CD14-positive monocyte (primary cell): ENCODE measurements around the gene RNPS1. TPM values are rescaled to one million over a fixed set of nuclear protein-coding genes. Genes with fewer than 3 reads are reported as not detected.

Experiments used
- DNase-seq, 3 donors: peaks; one replicate each; pipeline ENCODE4 v3.0.0-alpha.2; 2011 to 2022
- H2AFZ ChIP-seq: 2 replicates; pipeline ENCODE4 v1.6.0; 2012; ENCODE audit warnings: mild to moderate bottlenecking, low read depth, low read length, inconsistent platforms; ENCODE audit not compliant: insufficient read depth, poor library complexity, severe bottlenecking
- H3K27ac ChIP-seq, 2 donors: 1 replicate in 1 of 2; 2 replicates in 1 of 2; pipeline ENCODE4 v1.5.1; 2012 to 2013; ENCODE audit warnings: low read length in 2 of 2, control low read depth in 1 of 2, inconsistent platforms in 1 of 2, low read depth in 1 of 2, mild to moderate bottlenecking in 1 of 2
- H3K27me3 ChIP-seq, 2 donors: one replicate each; pipeline versions ENCODE4 v1.6.0 to v1.6.1; 2011 to 2013; ENCODE audit warnings: low read length in 2 of 2; ENCODE audit not compliant: control insufficient read depth in 2 of 2, insufficient read depth in 2 of 2
- H3K36me3 ChIP-seq, 2 donors: replicated peaks in 1 of 2; 1 replicate in 1 of 2; 2 replicates in 1 of 2; pipeline versions ENCODE4 v1.5.1 to v1.6.1; 2012 to 2013; ENCODE audit warnings: low read length in 2 of 2, control low read depth in 1 of 2, inconsistent platforms in 1 of 2, mild to moderate bottlenecking in 1 of 2; ENCODE audit not compliant: insufficient read depth in 2 of 2, control insufficient read depth in 1 of 2
- H3K4me1 ChIP-seq, 2 donors: 1 replicate in 1 of 2; 2 replicates in 1 of 2; pipeline versions ENCODE4 v1.5.1 to v1.6.1; 2012 to 2013; ENCODE audit warnings: low read length in 2 of 2, control low read depth in 1 of 2, inconsistent platforms in 1 of 2, mild to moderate bottlenecking in 1 of 2, moderate library complexity in 1 of 2; ENCODE audit not compliant: insufficient read depth in 2 of 2, control insufficient read depth in 1 of 2
- H3K4me2 ChIP-seq: replicated peaks from 2 replicates; pipeline ENCODE3; 2012; ENCODE audit warnings: low read length, moderate library complexity, mild to moderate bottlenecking; ENCODE audit not compliant: poor library complexity, severe bottlenecking; ENCODE audit errors: extremely low read depth
- H3K4me3 ChIP-seq, 3 experiments: fragments of 200-600 bp in 1 of 3; sonication (generic) in 1 of 3; replicated peaks in 1 of 3; 1 replicate in 2 of 3; 2 replicates in 1 of 3; pipeline ENCODE4 v1.5.1; 2011 to 2013; ENCODE audit warnings: low read length in 3 of 3, mild to moderate bottlenecking in 3 of 3, control low read depth in 2 of 3, low read depth in 2 of 3, inconsistent platforms in 1 of 3, moderate library complexity in 1 of 3
- H3K79me2 ChIP-seq: 2 replicates; pipeline ENCODE4 v1.6.0; 2012; ENCODE audit warnings: mild to moderate bottlenecking, control low read depth, inconsistent platforms, low read length, moderate library complexity; ENCODE audit not compliant: insufficient read depth
- H3K9ac ChIP-seq: 2 replicates; pipeline ENCODE4 v1.6.0; 2017; ENCODE audit warnings: low read length, mild to moderate bottlenecking; ENCODE audit not compliant: insufficient read depth, poor library complexity, severe bottlenecking
- H3K9me3 ChIP-seq, 2 donors: replicated peaks in 1 of 2; 1 replicate in 1 of 2; 2 replicates in 1 of 2; pipeline versions ENCODE4 v1.5.1 to v1.6.1; 2012 to 2013; ENCODE audit warnings: low read length in 2 of 2, control low read depth in 1 of 2; ENCODE audit not compliant: control insufficient read depth in 1 of 2, insufficient read depth in 1 of 2
- H4K20me1 ChIP-seq: 2 replicates; pipeline ENCODE4 v1.6.0; 2012; ENCODE audit warnings: mild to moderate bottlenecking, low read length, control low read depth, moderate library complexity; ENCODE audit not compliant: insufficient read depth
- H3K27ac Mint-ChIP-seq, 7 donors: one replicate each; pipeline ENCODE4 v1.8.0; 2020; ENCODE audit warnings: mild to moderate bottlenecking in 7 of 7, mixed read lengths in 7 of 7, moderate library complexity in 6 of 7, inconsistent platforms in 2 of 7
- H3K27me3 Mint-ChIP-seq, 3 donors: one replicate each; pipeline ENCODE4 v1.8.0; 2021 to 2022; ENCODE audit warnings: low read depth in 3 of 3, mild to moderate bottlenecking in 3 of 3, mixed read lengths in 3 of 3, moderate library complexity in 3 of 3, inconsistent platforms in 1 of 3
- H3K36me3 Mint-ChIP-seq, 2 donors: one replicate each; pipeline ENCODE4 v1.8.0; 2020; ENCODE audit warnings: mixed read lengths in 2 of 2, inconsistent platforms in 1 of 2, mild to moderate bottlenecking in 1 of 2
- H3K4me1 Mint-ChIP-seq: one replicate; pipeline ENCODE4 v1.8.0; 2020; ENCODE audit warnings: mild to moderate bottlenecking, mixed read lengths
- H3K4me3 Mint-ChIP-seq, 2 donors: one replicate each; pipeline ENCODE4 v1.8.0; 2020; ENCODE audit warnings: mild to moderate bottlenecking in 2 of 2, mixed read lengths in 2 of 2, moderate library complexity in 1 of 2
- H3K9me3 Mint-ChIP-seq, 7 donors: one replicate each; pipeline ENCODE4 v1.8.0; 2020 to 2022; ENCODE audit warnings: mixed read lengths in 7 of 7, mild to moderate bottlenecking in 6 of 7, moderate library complexity in 6 of 7, inconsistent platforms in 2 of 7
- CTCF ChIP-seq: fragments of 200-600 bp; IDR thresholded peaks from one replicate; pipeline ENCODE4 v1.8.0; 2022; ENCODE audit warnings: antibody characterized with exemption, mild to moderate bottlenecking
- WGBS: methylation state at CpG from one replicate; pipeline ENCODE4 v1.1.5; 2013; ENCODE audit warnings: missing lambda C conversion rate; ENCODE audit not compliant: insufficient coverage; 5-methylcytosine and 5-hydroxymethylcytosine counted together
- intact Hi-C, 2 donors: fragments of 100-400 bp; cut with micrococcal nuclease; formaldehyde crosslinking; loops; one replicate each; pipeline versions ENCODE4 v1.15.0 to v1.15.1; 2023
- polyA plus RNA-seq, 3 donors: library from polyadenylated mRNA; depleted of rRNA in 1 of 3; unstranded in 2 of 3; stranded (reverse) in 1 of 3; fragments of 300-500 nt in 2 of 3; fragments of >200 nt in 1 of 3; fragmentation: Illumina TruSeq in 2 of 3; gene quantifications; 1 replicate in 2 of 3; 2 replicates in 1 of 3; pipeline ENCODE4 v1.2.3, GENCODE V29; 2012 to 2021

RNPS1 gene
- polyA plus RNA-seq, 3 donors: 93.7 to 176 (median 106) TPM

DNA sequence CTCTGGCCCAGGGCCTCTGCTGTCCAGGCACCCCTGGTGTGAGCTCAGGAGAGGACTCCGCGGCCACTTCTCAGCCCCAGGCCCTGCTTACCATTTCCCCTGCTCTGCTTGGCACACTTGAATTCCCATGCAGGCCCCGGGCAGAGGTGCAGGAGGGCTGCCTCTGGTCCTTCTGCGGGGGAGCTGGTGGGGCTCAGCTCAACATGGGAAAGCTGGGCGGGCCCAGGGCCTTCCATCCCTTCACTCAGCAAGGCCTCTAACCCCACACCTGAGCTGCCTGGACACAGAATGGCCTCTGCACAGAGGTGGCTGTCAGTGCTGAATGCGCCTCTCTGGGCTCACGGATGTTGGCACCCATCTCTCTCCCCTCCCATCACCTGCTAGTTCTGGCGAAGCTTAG lies 12.5 kb upstream of the RNPS1 start:
- no peaks in the 10 kb centered on the region for H3K36me3 Mint-ChIP-seq
- Histone ChIP-seq H3K36me3 (no peaks in the 10 kb centered on the region), H3K4me2 (no peak overlapping the region), H3K79me2 (no peaks in the 10 kb centered on the region), H2AFZ (no peak overlapping the region), H3K9ac (no peak overlapping the region), H3K4me3 (no peak overlapping the region), H3K9me3 (no peaks in the 10 kb centered on the region), H3K27ac (no peak overlapping the region), H3K4me1 (no peaks in the 10 kb centered on the region), H4K20me1 (no peaks in the 10 kb centered on the region), H3K27me3 (no peaks in the 10 kb centered on the region)
- no peak overlapping the region for H3K27ac Mint-ChIP-seq
- TF ChIP-seq CTCF: no peak
- no peak for DNase-seq
- H3K4me3 Mint-ChIP-seq: no peak overlapping the region
- WGBS: 96% methylated on average over 8 of the region's 8 CpGs
- no peaks in the 10 kb centered on the region for H3K9me3 Mint-ChIP-seq
- H3K27me3 Mint-ChIP-seq: peaks cover 0 to 7% (median 2%) of the 10 kb centered on the region in 3 donors
- no peaks in the 10 kb centered on the region for H3K4me1 Mint-ChIP-seq
- intact Hi-C loops: no loop called here

DNA sequence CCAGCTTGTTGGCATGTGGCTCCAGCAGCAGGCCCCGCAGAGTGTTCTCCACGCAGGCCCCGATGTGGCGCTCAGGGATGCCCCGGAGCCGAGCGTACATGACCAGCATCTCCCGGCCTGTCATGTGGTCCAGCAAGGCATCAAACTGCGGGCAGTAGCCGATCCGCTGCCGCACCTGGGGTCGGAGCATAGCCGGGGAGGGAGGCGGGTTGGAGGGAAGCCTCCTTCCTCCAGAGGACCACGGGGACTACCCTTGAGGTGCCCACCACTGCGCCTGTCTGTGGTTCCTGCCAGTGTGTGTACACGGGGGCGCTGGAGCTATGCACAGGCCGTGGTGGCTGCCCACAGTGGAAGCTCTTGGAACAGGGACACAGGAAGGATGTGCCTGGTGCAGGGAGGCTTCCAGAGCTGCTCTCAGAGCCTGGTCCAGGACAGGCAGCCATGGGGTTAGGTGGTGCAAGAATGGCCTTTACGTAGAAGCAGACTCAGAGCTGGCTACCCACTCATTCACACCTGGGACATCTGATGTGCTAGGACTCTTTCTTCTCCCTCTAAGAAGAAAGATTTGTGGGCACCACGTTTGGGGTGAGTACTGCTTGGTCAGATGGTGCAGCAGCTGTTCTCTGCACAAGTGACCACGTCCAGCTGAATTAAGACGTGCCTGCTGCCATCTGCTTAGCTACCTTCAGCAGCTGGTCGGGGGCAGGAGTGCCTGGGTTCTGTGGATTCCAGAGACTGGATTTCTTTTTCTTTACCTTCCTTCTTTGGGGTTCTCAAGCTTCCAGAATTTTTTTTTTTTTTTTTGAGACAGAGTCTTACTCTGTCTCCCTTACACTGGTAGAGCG lies 11.3 kb upstream of the RNPS1 start:
- intact Hi-C loops: loop anchor here in 1 of 2 donors (10.0 kb wide), 1 partner anchor 226 kb away; no protein-coding TSS in a partner anchor
- WGBS: 91% methylated on average over 20 of the region's 26 CpGs

More for the DNA sequence above, 11.3 kb upstream of the RNPS1 start:
- no peaks in the 10 kb centered on the region for H4K20me1 ChIP-seq
- no peaks in the 10 kb centered on the region for H3K9me3 ChIP-seq
- no peaks in the 10 kb centered on the region for H3K4me1 ChIP-seq
- no peak for DNase-seq
- Mint-ChIP-seq H3K4me3 (no peak overlapping the region), H3K36me3 (no peaks in the 10 kb centered on the region), H3K27ac (peak overlapping the region in 1 of 7 donors; percentile 11), H3K27me3 (peaks cover 2 to 5% (median 3%) of the 10 kb centered on the region in 3 donors), H3K9me3 (no peaks in the 10 kb centered on the region), H3K4me1 (no peaks in the 10 kb centered on the region)
- no peak overlapping the region for H3K4me2 ChIP-seq
- H3K27me3 ChIP-seq: no peaks in the 10 kb centered on the region
- no peak overlapping the region for H3K4me3 ChIP-seq
- no peaks in the 10 kb centered on the region for H3K79me2 ChIP-seq
- no peak overlapping the region for H2AFZ ChIP-seq
- TF ChIP-seq CTCF: no peak
- no peak overlapping the region for H3K27ac ChIP-seq
- H3K36me3 ChIP-seq: no peaks in the 10 kb centered on the region
- H3K9ac ChIP-seq: no peak overlapping the region
